Cardiac muscle cell (in vitro differentiated cells and primary cell): ENCODE measurements around the gene RAPGEF6. TPM values are rescaled to one million over a fixed set of nuclear protein-coding genes. Genes with fewer than 3 reads are reported as not detected.

Experiments
- DNase-seq, 2 donors: peaks; one replicate each; pipeline versions ENCODE4 v3.0.0 to v3.0.0-alpha.2; 2010 to 2017; ENCODE audit warnings: low read depth in 1 of 2, low spot score in 1 of 2
- H3K27ac ChIP-seq: fragments of 200-600 bp; sonication (generic); 2 replicates; pipeline ENCODE4 v1.5.1; 2016
- H3K27me3 ChIP-seq: fragments of 200-600 bp; sonication (generic); 2 replicates; pipeline ENCODE4 v1.6.0; 2016; ENCODE audit warnings: control low read depth
- H3K36me3 ChIP-seq: fragments of 200-600 bp; sonication (generic); 2 replicates; pipeline ENCODE4 v1.5.1; 2016; ENCODE audit warnings: control low read depth
- H3K4me1 ChIP-seq: fragments of 200-600 bp; sonication (generic); 2 replicates; pipeline ENCODE4 v1.8.1; 2017; ENCODE audit warnings: low read depth, mild to moderate bottlenecking, mixed run types
- H3K4me3 ChIP-seq: fragments of 200-600 bp; sonication (generic); 2 replicates; pipeline ENCODE4 v1.5.1; 2016; ENCODE audit warnings: mild to moderate bottlenecking
- H3K9me3 ChIP-seq: fragments of 200-600 bp; sonication (generic); 2 replicates; pipeline ENCODE4 v1.5.1; 2017; ENCODE audit warnings: low read depth, mild to moderate bottlenecking, control low read depth
- CTCF ChIP-seq: IDR thresholded peaks from 2 replicates; pipeline ENCODE4 v1.5.1; 2012; ENCODE audit warnings: low read depth, mild to moderate bottlenecking, low read length
- polyA plus RNA-seq: library from polyadenylated mRNA; unstranded; fragments of >200 nt; fragmentation: Nextera tagmentation; extraction: Ambion mirVana; gene quantifications from 2 replicates; pipeline ENCODE4 v1.2.1, GENCODE V29; 2016
- total RNA-seq: library from RNA; depleted of rRNA; stranded (reverse); fragments of >200 nt; gene quantifications from 2 replicates; pipeline ENCODE4 v1.2.3, GENCODE V29; 2016

Gene RAPGEF6
- total and polyA plus RNA-seq, 2 experiments from 2014 or later = 10.8 to 22.3 TPM

GRCh38 chr5:131613423-131613822, 21.6 kb downstream of the RAPGEF6 start:
- no peaks in the 10 kb centered on the region for H3K27me3 ChIP-seq

GRCh38 chr5:131611064-131611381, 24.0 kb downstream of the RAPGEF6 start:
- Histone ChIP-seq H3K4me1 (peaks cover 13% of the 10 kb centered on the region), H3K27me3 (no peaks in the 10 kb centered on the region), H3K9me3 (no peaks in the 10 kb centered on the region), H3K36me3 (no peaks in the 10 kb centered on the region), H3K4me3 (no peak overlapping the region), H3K27ac (peak overlapping the region; percentile 78)
- no peak for DNase-seq
- TF ChIP-seq CTCF = no peak

More at GRCh38 chr5:131613423-131613822, 21.6 kb downstream of the RAPGEF6 start:
- no peak for DNase-seq
- Histone ChIP-seq H3K27ac (no peak overlapping the region), H3K4me1 (no peaks in the 10 kb centered on the region), H3K9me3 (no peaks in the 10 kb centered on the region), H3K4me3 (no peak overlapping the region), H3K36me3 (no peaks in the 10 kb centered on the region)
- TF ChIP-seq CTCF = no peak

- no peaks in the 10 kb centered on the region for H3K27me3 ChIP-seq
- H3K4me3 ChIP-seq = no peak overlapping the region
- H3K4me1 ChIP-seq = peaks cover 13% of the 10 kb centered on the region
- no peaks in the 10 kb centered on the region for H3K9me3 ChIP-seq
- TF ChIP-seq CTCF = no peak
- peak overlapping the region; percentile 78 for H3K27ac ChIP-seq
- no peaks in the 10 kb centered on the region for H3K36me3 ChIP-seq
- peak; percentile 13 to 68 for DNase-seq
Observed at GRCh38 chr5:131610198-131611063, 24.6 kb downstream of the RAPGEF6 start.

- Histone ChIP-seq H3K27me3 (no peaks in the 10 kb centered on the region), H3K9me3 (no peaks in the 10 kb centered on the region), H3K4me3 (no peak overlapping the region), H3K36me3 (no peaks in the 10 kb centered on the region), H3K4me1 (peaks cover 13% of the 10 kb centered on the region), H3K27ac (peak overlapping the region; percentile 78)
- no peak for DNase-seq
- no peak for TF ChIP-seq CTCF
Observed at GRCh38 chr5:131609774-131610173, 25.3 kb downstream of the RAPGEF6 start.

- Histone ChIP-seq H3K27ac (no peak overlapping the region), H3K4me3 (no peak overlapping the region), H3K4me1 (peaks cover 13% of the 10 kb centered on the region), H3K9me3 (no peaks in the 10 kb centered on the region), H3K36me3 (no peaks in the 10 kb centered on the region), H3K27me3 (no peaks in the 10 kb centered on the region)
- no peak for TF ChIP-seq CTCF
- DNase-seq = no peak
Observed at GRCh38 chr5:131608597-131608996, 26.4 kb downstream of the RAPGEF6 start.
